ENCODE measurements around the gene MAGEA11. TPM values are rescaled to one million over a fixed set of nuclear protein-coding genes. Genes with fewer than 3 reads are reported as not detected.

MAGEA11 gene
- total and polyA plus RNA-seq, 2 of the 8 experiments (the other 6 are each of a cell fraction or from before 2014, with no cell fraction given), result not detected

- ChIA-PET CTCF (ENCODE audit: partially characterized antibody) (no interaction called here), POLR2A (ENCODE audit: partially characterized antibody) (no interaction called here)
- no peaks in the 10 kb centered on the region for H3K27me3 ChIP-seq (replicated peaks in 1 of 4; ENCODE audit: control insufficient read depth in 3 of 4, extremely low read depth in 1 of 4, insufficient read depth in 3 of 4, low read length in 3 of 4)
- FAIRE-seq (no peak), DNase-seq (ENCODE audit: low read depth in 1 of 2, low spot score in 2 of 2) (no peak)
- H2BK12ac ChIP-seq (ENCODE audit: low read depth, low read length), result no peak overlapping the region
- H3K56ac ChIP-seq (replicated peaks; ENCODE audit: insufficient read length, low read depth, low read length), result no peak overlapping the region
- no peaks in the 10 kb centered on the region for H3K23me2 ChIP-seq (ENCODE audit: low read depth, low read length)
- no peak overlapping the region for H2AK5ac ChIP-seq (ENCODE audit: low read depth, low read length)
- H3K79me2 ChIP-seq (ENCODE audit: control insufficient read depth in 1 of 2, insufficient read depth in 2 of 2, low read length in 2 of 2), result no peaks in the 10 kb centered on the region
- no peak overlapping the region for H3K14ac ChIP-seq (ENCODE audit: insufficient read length)
- H4K5ac ChIP-seq (ENCODE audit: insufficient read length, low read depth, low read length), result no peak overlapping the region
- H4K8ac ChIP-seq (ENCODE audit: extremely low read depth, insufficient read depth, low read length), result no peak overlapping the region
- peaks cover 0 to 5% of the 10 kb centered on the region in 2 experiments; a peak in 1 of 4 replicates for H3K9me3 ChIP-seq (ENCODE audit: insufficient read depth in 2 of 2, low read depth in 1 of 2, low read length in 1 of 2)
- H3K9ac ChIP-seq (replicated peaks in 1 of 4; ENCODE audit: extremely low read depth in 1 of 4, low read depth in 3 of 4, low read length in 3 of 4), result no peak overlapping the region
- no peak overlapping the region for H3K18ac ChIP-seq (ENCODE audit: extremely low read depth, low read length)
- WGBS, 2 experiments (ENCODE audit: extremely low coverage in 1 of 2, insufficient coverage in 1 of 2, insufficient read length in 1 of 2, insufficient replicate concordance in 2 of 2, low coverage in 1 of 2, low lambda C conversion rate in 2 of 2, missing lambda C conversion rate in 1 of 2), result 88% methylated on average over 1 of the region's 1 CpG; no CpG with 5 or more reads in 1 of the 2 experiments
- no peaks in the 10 kb centered on the region for H3K4me1 ChIP-seq (replicated peaks in 1 of 4; ENCODE audit: control insufficient read depth in 3 of 4, insufficient read depth in 4 of 4, low read length in 3 of 4)
- H3K36me3 ChIP-seq (ENCODE audit: control insufficient read depth in 2 of 4, insufficient read depth in 4 of 4, low read length in 3 of 4), result no peaks in the 10 kb centered on the region
- no peaks in the 10 kb centered on the region for H3K79me1 ChIP-seq (ENCODE audit: low read depth, low read length)
- no peak overlapping the region for H3K4me3 ChIP-seq (ENCODE audit: extremely low read depth in 1 of 4, insufficient read depth in 2 of 4, low read depth in 3 of 4, low read length in 4 of 4)
- no peak overlapping the region for H2BK5ac ChIP-seq (ENCODE audit: low read depth, low read length)
- H4K91ac ChIP-seq (replicated peaks; ENCODE audit: insufficient read length, low read length), result no peak overlapping the region
- H2BK15ac ChIP-seq (ENCODE audit: low read length), result no peak overlapping the region
- H3K4me2 ChIP-seq (ENCODE audit: insufficient read depth in 1 of 2, low read depth in 2 of 2, low read length in 2 of 2), result no peak overlapping the region
- H4K20me1 ChIP-seq (replicated peaks in 1 of 2; ENCODE audit: control insufficient read depth in 1 of 2, insufficient read depth in 2 of 2, low read length in 2 of 2), result no peaks in the 10 kb centered on the region
- no peak overlapping the region for H3K27ac ChIP-seq (ENCODE audit: low read depth, low read length)
- H3K23ac ChIP-seq (ENCODE audit: insufficient read length), result no peak overlapping the region
- H2AFZ ChIP-seq (ENCODE audit: low read length), result no peak overlapping the region
- no peak overlapping the region for H2BK120ac ChIP-seq (replicated peaks; ENCODE audit: low read depth, low read length)
- no peak overlapping the region for H2BK20ac ChIP-seq (ENCODE audit: low read length)
- H3K4ac ChIP-seq (replicated peaks; ENCODE audit: insufficient read length, low read depth, low read length), result no peak overlapping the region
- TF ChIP-seq SP1 (IDR thresholded peaks at IDR 0.05; ENCODE audit: low read depth, low read length) (no peak), SIRT6 (IDR thresholded peaks at IDR 0.05; ENCODE audit: low read length) (no peak), HDAC2 (IDR thresholded peaks at IDR 0.05; ENCODE audit: borderline replicate concordance in 1 of 2, low read depth in 2 of 2, low read length in 2 of 2) (no peak), SIN3A (conservative IDR thresholded peaks at IDR 0.05 in 1 of 2, IDR thresholded peaks at IDR 0.05 in 1 of 2; ENCODE audit: low read depth in 1 of 2, low read length in 2 of 2) (no peak), BACH1 (IDR thresholded peaks at IDR 0.05; ENCODE audit: low read length) (no peak), GABPA (IDR thresholded peaks at IDR 0.05; ENCODE audit: borderline replicate concordance, insufficient read depth, low read length) (no peak), RBBP5 (IDR thresholded peaks at IDR 0.05; ENCODE audit: borderline replicate concordance, low read depth, low read length) (no peak), CBX5 (IDR thresholded peaks at IDR 0.05; ENCODE audit: low read depth, low read length) (no peak), TCF12 (IDR thresholded peaks at IDR 0.05; ENCODE audit: low read depth, low read length) (no peak), TEAD4 (IDR thresholded peaks at IDR 0.05; ENCODE audit: low read depth, low read length) (no peak), RFX5 (IDR thresholded peaks at IDR 0.05; ENCODE audit: borderline replicate concordance, low read depth, low read length) (no peak), GTF2F1 (IDR thresholded peaks at IDR 0.05; ENCODE audit: borderline replicate concordance, low read depth, low read length) (no peak), NRF1 (IDR thresholded peaks at IDR 0.05; ENCODE audit: low read depth, low read length) (no peak), POLR2A (IDR thresholded peaks at IDR 0.05; ENCODE audit: control extremely low read depth in 1 of 2, low read depth in 2 of 2, low read length in 2 of 2) (no peak)
- TF ChIP-seq, protein P1, sequence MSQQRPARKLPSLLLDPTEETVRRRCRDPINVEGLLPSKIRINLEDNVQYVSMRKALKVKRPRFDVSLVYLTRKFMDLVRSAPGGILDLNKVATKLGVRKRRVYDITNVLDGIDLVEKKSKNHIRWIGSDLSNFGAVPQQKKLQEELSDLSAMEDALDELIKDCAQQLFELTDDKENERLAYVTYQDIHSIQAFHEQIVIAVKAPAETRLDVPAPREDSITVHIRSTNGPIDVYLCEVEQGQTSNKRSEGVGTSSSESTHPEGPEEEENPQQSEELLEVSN (IDR thresholded peaks at IDR 0.05), result no peak
These were observed 20.1 kb upstream of the MAGEA11 start for GRCh38 chrX:149691794-149692193.
